Right lobe of liver (tissue), 6 donors: Measurements from ENCODE around the gene USB1. TPM values are rescaled to one million over a fixed set of nuclear protein-coding genes. Genes with fewer than 3 reads are reported as not detected.

Experiments used
- ATAC-seq, 4 donors: fragments of 200-7000 bp; cut with Tn5 transposase; one replicate each; pipeline ENCODE4 v1.9.1; 2020; ENCODE audit warnings: mild to moderate bottlenecking in 4 of 4, moderate library complexity in 4 of 4
- DNase-seq, 3 donors: peaks; one replicate each; pipeline ENCODE4 v3.0.0-alpha.2; 2020
- H3K27ac ChIP-seq, 3 donors: fragments of 200-600 bp; one replicate each; pipeline ENCODE4 v1.8.0; 2022
- H3K27me3 ChIP-seq, 2 donors: fragments of 200-600 bp; one replicate each; pipeline ENCODE4 v1.8.0; 2022
- H3K36me3 ChIP-seq, 4 donors: fragments of 200-600 bp; sonication (generic) in 1 of 4; one replicate each; pipeline versions ENCODE4 v1.5.1 to v1.8.0; 2017 to 2022; ENCODE audit warnings: control low read depth in 1 of 4
- H3K4me1 ChIP-seq, 4 donors: fragments of 200-600 bp; sonication (generic) in 1 of 4; one replicate each; pipeline versions ENCODE4 v1.5.1 to v1.8.0; 2017 to 2022; ENCODE audit warnings: control low read depth in 1 of 4
- H3K4me3 ChIP-seq, 3 donors: fragments of 200-600 bp; one replicate each; pipeline ENCODE4 v1.8.0; 2022
- H3K9me3 ChIP-seq, 4 donors: fragments of 200-600 bp; sonication (generic) in 1 of 4; one replicate each; pipeline versions ENCODE4 v1.5.1 to v1.8.0; 2017 to 2022; ENCODE audit warnings: control low read depth in 1 of 4
- POLR2A ChIP-seq: fragments of 450-650 bp; IDR thresholded peaks from one replicate; pipeline ENCODE4 v1.6.1; 2017; ENCODE audit warnings: antibody characterized with exemption, mild to moderate bottlenecking
- WGBS: methylation state at CpG from one replicate; pipeline ENCODE4 v1.1.6; 2018; ENCODE audit warnings: low coverage, low lambda C conversion rate; ENCODE audit not compliant: insufficient coverage; ENCODE audit errors: missing lambda C conversion rate; 5-methylcytosine and 5-hydroxymethylcytosine counted together
- intact Hi-C, 2 donors: fragments of 100-400 bp; cut with DNase I; formaldehyde crosslinking; loops; one replicate each; pipeline versions ENCODE4 v1.11.2 to v1.14.1; 2022
- total RNA-seq, 6 experiments: library from RNA; depleted of rRNA in 2 of 6; stranded (reverse); fragments of >200 nt in 2 of 6; fragmentation: NEBNext Ultra II Directional in 3 of 6; extraction: Animal tissue kit (Norgen Biotek cat#: 25700) in 3 of 6; gene quantifications; one replicate each; pipeline versions ENCODE4 v1.1.0 to v1.2.4, GENCODE V29; 2016 to 2023
- TF ChIP-seq, protein P1 (sequence below), 4 donors: fragments of 200-600 bp in 3 of 4; fragments of 450-650 bp in 1 of 4; IDR thresholded peaks; one replicate each; pipeline versions ENCODE4 v1.5.1 to v1.8.0; 2016 to 2022; ENCODE audit warnings: antibody characterized with exemption in 4 of 4, mild to moderate bottlenecking in 2 of 4
- donor health status: DM: no; HTN: yes; CAD: no.
- donor health status: DM: no; HTN: no; CAD: no.
- donor health status: DM: no; HTN: no; CAD: no.
- donor health status: DM: no; HTN: yes; CAD: no.
- donor health status: DM: no; HTN: yes; CAD: no.

Gene USB1
- total RNA-seq, 6 experiments from 2014 or later = 20.6 to 63.3 (median 25.9) TPM

DNA sequence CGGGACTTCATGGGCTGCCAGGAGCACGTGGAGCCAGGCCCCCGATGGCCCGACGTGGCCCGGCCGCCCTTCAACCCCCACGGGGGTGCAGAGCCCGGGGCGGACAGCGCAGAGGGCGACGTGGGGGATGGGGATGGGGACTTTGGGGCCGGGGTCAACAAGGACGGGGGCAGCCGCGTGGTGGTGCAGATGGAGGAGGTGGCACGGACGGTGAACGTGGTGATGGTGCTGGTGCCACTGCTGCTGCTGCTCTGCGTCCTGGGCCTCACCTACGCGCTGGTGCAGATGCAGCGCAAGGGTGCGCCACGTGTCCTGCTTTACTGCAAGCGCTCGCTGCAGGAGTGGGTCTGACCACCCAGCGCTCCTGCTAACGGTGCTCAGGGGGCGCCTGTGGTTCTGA, 43.9 kb downstream of the USB1 start:
- no peak for ATAC-seq
- intact Hi-C loops = no loop called here
- WGBS = 97% methylated on average over 7 of the region's 31 CpGs
- Histone ChIP-seq H3K27me3 (no peaks in the 10 kb centered on the region), H3K9me3 (no peaks in the 10 kb centered on the region), H3K4me3 (no peak overlapping the region), H3K4me1 (no peaks in the 10 kb centered on the region), H3K27ac (no peak overlapping the region), H3K36me3 (peaks cover 0 to 41% (median 15%) of the 10 kb centered on the region in 4 donors)
- TF ChIP-seq, protein P1, sequence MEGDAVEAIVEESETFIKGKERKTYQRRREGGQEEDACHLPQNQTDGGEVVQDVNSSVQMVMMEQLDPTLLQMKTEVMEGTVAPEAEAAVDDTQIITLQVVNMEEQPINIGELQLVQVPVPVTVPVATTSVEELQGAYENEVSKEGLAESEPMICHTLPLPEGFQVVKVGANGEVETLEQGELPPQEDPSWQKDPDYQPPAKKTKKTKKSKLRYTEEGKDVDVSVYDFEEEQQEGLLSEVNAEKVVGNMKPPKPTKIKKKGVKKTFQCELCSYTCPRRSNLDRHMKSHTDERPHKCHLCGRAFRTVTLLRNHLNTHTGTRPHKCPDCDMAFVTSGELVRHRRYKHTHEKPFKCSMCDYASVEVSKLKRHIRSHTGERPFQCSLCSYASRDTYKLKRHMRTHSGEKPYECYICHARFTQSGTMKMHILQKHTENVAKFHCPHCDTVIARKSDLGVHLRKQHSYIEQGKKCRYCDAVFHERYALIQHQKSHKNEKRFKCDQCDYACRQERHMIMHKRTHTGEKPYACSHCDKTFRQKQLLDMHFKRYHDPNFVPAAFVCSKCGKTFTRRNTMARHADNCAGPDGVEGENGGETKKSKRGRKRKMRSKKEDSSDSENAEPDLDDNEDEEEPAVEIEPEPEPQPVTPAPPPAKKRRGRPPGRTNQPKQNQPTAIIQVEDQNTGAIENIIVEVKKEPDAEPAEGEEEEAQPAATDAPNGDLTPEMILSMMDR (IDR thresholded peaks at IDR 0.05) = no peak
- no peak for TF ChIP-seq POLR2A
- no peak for DNase-seq

GRCh38 chr16:58046054-58046881, 45.1 kb downstream of the USB1 start:
- no peaks in the 10 kb centered on the region for H3K9me3 ChIP-seq
- no peaks in the 10 kb centered on the region for H3K4me1 ChIP-seq
- no peak for DNase-seq
- peak in 3 of 4 donors; percentile 2 to 47 (median 24) for ATAC-seq
- TF ChIP-seq, protein P1 (IDR thresholded peaks at IDR 0.05) = no peak
- TF ChIP-seq POLR2A = no peak
- H3K4me3 ChIP-seq = no peak overlapping the region
- intact Hi-C loops = no loop called here
- no peaks in the 10 kb centered on the region for H3K27me3 ChIP-seq
- 83% methylated on average over 1 of the region's 16 CpGs for WGBS
- peaks cover 0 to 29% (median 10%) of the 10 kb centered on the region in 4 donors for H3K36me3 ChIP-seq
- H3K27ac ChIP-seq = no peak overlapping the region

- WGBS = 70% methylated on average over 2 of the region's 6 CpGs
- DNase-seq = no peak
- Histone ChIP-seq H3K27ac (no peak overlapping the region), H3K36me3 (peaks cover 0 to 22% (median 6%) of the 10 kb centered on the region in 4 donors), H3K27me3 (no peaks in the 10 kb centered on the region), H3K4me1 (no peaks in the 10 kb centered on the region), H3K4me3 (no peak overlapping the region), H3K9me3 (no peaks in the 10 kb centered on the region)
- intact Hi-C loops = no loop called here
- ATAC-seq = peak in 1 of 4 donors; percentile 2
- TF ChIP-seq, protein P1 (IDR thresholded peaks at IDR 0.05) = no peak
- TF ChIP-seq POLR2A = no peak
Observed at GRCh38 chr16:58046936-58047335, 45.7 kb downstream of the USB1 start.

DNA sequence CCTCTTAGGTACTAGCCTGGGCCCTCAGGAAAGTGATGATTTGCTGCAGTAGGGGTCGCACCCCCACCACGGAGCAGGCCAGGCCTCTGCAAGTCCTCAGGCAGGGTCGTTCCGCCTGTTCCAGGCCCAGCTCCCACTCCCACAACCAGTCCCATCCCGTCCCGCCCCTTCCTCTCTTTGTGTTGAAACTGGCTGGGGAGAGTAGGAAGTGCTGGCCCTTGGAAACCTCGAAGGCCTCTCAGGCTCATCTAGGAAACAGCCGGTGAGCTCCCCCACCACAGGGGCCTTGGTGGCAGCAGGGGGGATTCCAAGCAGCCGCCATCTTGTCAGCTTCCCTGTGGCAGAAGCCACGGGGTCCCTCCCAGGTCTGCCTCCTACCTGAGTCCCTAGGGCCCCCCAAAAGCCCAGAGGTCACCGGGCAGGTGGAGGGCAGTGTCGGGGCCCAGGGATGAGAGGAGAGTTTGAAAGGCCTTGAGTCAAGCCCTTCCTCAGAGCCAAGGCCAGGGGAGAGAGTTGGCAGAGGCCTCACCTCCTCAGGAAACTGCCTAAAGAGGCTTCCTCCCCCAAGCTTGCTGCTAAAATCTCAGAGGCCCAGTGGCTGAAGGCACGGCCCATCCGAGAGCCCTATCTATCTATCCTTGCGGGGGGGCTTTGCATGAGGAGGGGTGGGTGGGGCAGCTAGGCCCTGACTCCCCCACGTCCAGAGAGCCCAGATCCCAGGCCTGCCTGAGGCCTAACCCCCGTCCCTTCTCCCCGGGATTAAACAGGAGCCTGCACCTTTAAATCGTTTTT, 46.5 kb downstream of the USB1 start:
- H3K27me3 ChIP-seq = no peaks in the 10 kb centered on the region
- peak in 3 of 4 donors; percentile 12 to 31 (median 13) for ATAC-seq
- DNase-seq = no peak
- H3K27ac ChIP-seq = no peak overlapping the region
- intact Hi-C loops = no loop called here
- WGBS = 54% methylated on average over 7 of the region's 19 CpGs
- no peak overlapping the region for H3K4me3 ChIP-seq
- H3K4me1 ChIP-seq = no peaks in the 10 kb centered on the region
- no peak for TF ChIP-seq POLR2A
- TF ChIP-seq, protein P1 (IDR thresholded peaks at IDR 0.05) = no peak
- no peaks in the 10 kb centered on the region for H3K9me3 ChIP-seq
- peaks cover 0 to 14% (median 4%) of the 10 kb centered on the region in 4 donors for H3K36me3 ChIP-seq
